HepG2 (cell line): ENCODE measurements around the gene ARHGAP12. TPM values are rescaled to one million over a fixed set of nuclear protein-coding genes. Genes with fewer than 3 reads are reported as not detected.

Experiments used
- ATAC-seq: fragments of 200-7000 bp; cut with Tn5 transposase; 3 replicates; pipeline ENCODE4 v1.9.1; 2020; ENCODE audit warnings: mild to moderate bottlenecking, moderate library complexity
- BruUV-seq: library from RNA; stranded (reverse); fragments of 400-500 nt; replicated peaks from 2 replicates; lab custom pipeline; 2021; lab: Mats Ljungman, UMichigan
- CTCF ChIA-PET: fragments of 300-600 bp; formaldehyde crosslinking; extraction: SDS; loops from one replicate; lab custom pipeline; 2021; ENCODE audit warnings: low total read pairs, inconsistent platforms, low intra/inter-chr PET ratio; lab: Yijun Ruan, JAX
- POLR2A ChIA-PET: fragments of 350-600 bp; sonication (Branson Sonifier 250); formaldehyde crosslinking; loops from one replicate; lab custom pipeline; 2020; ENCODE audit warnings: antibody characterized with exemption, inconsistent platforms; lab: Yijun Ruan, JAX
- DNase-seq: peaks from one replicate; pipeline ENCODE4 v3.0.0-alpha.2; 2015; ENCODE audit warnings: low spot score
- FAIRE-seq: peaks from 3 replicates; lab custom pipeline; 2011; peaks lifted over from hg19 to GRCh38; lab: Jason Lieb, UNC
- H2AFZ ChIP-seq: one replicate; pipeline ENCODE4 v1.6.1; 2011; ENCODE audit warnings: low read length, inconsistent platforms
- H3K27ac ChIP-seq: fragments of 300-600 bp; 3 replicates; pipeline ENCODE4 v1.8.0; 2011; ENCODE audit warnings: mixed run types, mild to moderate bottlenecking, mixed read lengths, low read length, inconsistent platforms; ENCODE audit not compliant: insufficient read depth; ENCODE audit errors: extremely low read length
- H3K27me3 ChIP-seq, 2 experiments: fragments of 200-600 bp in 1 of 2; 2 replicates in 1 of 2; 3 replicates in 1 of 2; pipeline versions ENCODE4 v1.6.0 to v1.8.0; 2011; ENCODE audit warnings: low read length in 2 of 2, mild to moderate bottlenecking in 2 of 2, moderate library complexity in 2 of 2, inconsistent platforms in 1 of 2; ENCODE audit not compliant: insufficient read depth in 2 of 2, control insufficient read depth in 1 of 2
- H3K36me3 ChIP-seq, 2 experiments: fragments of 200-600 bp in 1 of 2; replicated peaks in 1 of 2; 2 replicates in 1 of 2; 3 replicates in 1 of 2; pipeline versions ENCODE4 v1.5.1 to v1.8.0; 2011; ENCODE audit warnings: low read length in 2 of 2, inconsistent platforms in 1 of 2; ENCODE audit not compliant: insufficient read depth in 2 of 2, control insufficient read depth in 1 of 2
- H3K4me1 ChIP-seq: 2 replicates; pipeline ENCODE4 v1.5.1; 2012; ENCODE audit warnings: low read length, inconsistent platforms; ENCODE audit not compliant: insufficient read depth
- H3K4me2 ChIP-seq: 2 replicates; pipeline ENCODE4 v1.6.0; 2011; ENCODE audit warnings: low read depth, low read length, inconsistent platforms
- H3K4me3 ChIP-seq, 3 experiments: fragments of 200-600 bp in 1 of 3; sonication (generic), shearing (Covaris generic) in 1 of 3; replicated peaks in 1 of 3; 2 replicates each; pipeline ENCODE4 v1.5.1; 2011 to 2016; ENCODE audit warnings: low read length in 3 of 3, inconsistent platforms in 2 of 3, low read depth in 2 of 3, mild to moderate bottlenecking in 2 of 3, control low read depth in 1 of 3, mixed read lengths in 1 of 3; ENCODE audit not compliant: insufficient read depth in 1 of 3
- H3K79me2 ChIP-seq: one replicate; pipeline ENCODE4 v1.6.1; 2011; ENCODE audit warnings: low read length, inconsistent platforms; ENCODE audit not compliant: insufficient read depth
- H3K9ac ChIP-seq: 2 replicates; pipeline ENCODE4 v1.6.0; 2011; ENCODE audit warnings: mild to moderate bottlenecking, low read depth, low read length, inconsistent platforms; ENCODE audit not compliant: insufficient read depth
- H3K9me3 ChIP-seq: 2 replicates; pipeline ENCODE4 v1.5.1; 2012; ENCODE audit warnings: mild to moderate bottlenecking, low read length
- H4K20me1 ChIP-seq: 2 replicates; pipeline ENCODE4 v1.6.0; 2011; ENCODE audit warnings: inconsistent platforms, mild to moderate bottlenecking, low read length, moderate library complexity; ENCODE audit not compliant: insufficient read depth
- RBM22 ChIP-seq: fragments of 200-400 bp; formaldehyde crosslinking; optimal IDR thresholded peaks from 2 replicates; pipeline ENCODE3; 2017; ENCODE audit warnings: mild to moderate bottlenecking, low read length, moderate library complexity
- TAF1 ChIP-seq: sonication (generic); formaldehyde crosslinking; IDR thresholded peaks from 2 replicates; pipeline ENCODE4 v1.4.0; 2020; ENCODE audit warnings: missing genetic modification reagents
- TOE1 ChIP-seq: sonication (generic); formaldehyde crosslinking; IDR thresholded peaks from 2 replicates; pipeline ENCODE4 v1.4.0; 2020; ENCODE audit warnings: mild to moderate bottlenecking, missing genetic modification reagents
- ZFP1 ChIP-seq: IDR thresholded peaks from 2 replicates; pipeline ENCODE4 v1.6.1; 2016
- ZNF317 ChIP-seq: sonication (generic); formaldehyde crosslinking; IDR thresholded peaks from 2 replicates; pipeline ENCODE4 v1.5.0; 2020; ENCODE audit warnings: mild to moderate bottlenecking, missing genetic modification reagents
- ZNF331 ChIP-seq: sonication (generic); formaldehyde crosslinking; IDR thresholded peaks from 2 replicates; pipeline ENCODE4 v1.4.0; 2020; ENCODE audit warnings: missing genetic modification reagents
- ZNF674 ChIP-seq: sonication (generic); formaldehyde crosslinking; IDR thresholded peaks from 2 replicates; pipeline ENCODE4 v1.5.0; 2020; ENCODE audit warnings: low read depth, mild to moderate bottlenecking, missing genetic modification reagents
- WGBS: methylation state at CpG from one replicate; pipeline ENCODE4 v1.1.6; 2017; ENCODE audit warnings: low lambda C conversion rate; 5-methylcytosine and 5-hydroxymethylcytosine counted together
- in situ Hi-C: cut with HindIII; loops from 2 replicates; pipeline ENCODE4 v1.10.0; 2017; ENCODE audit warnings: low pct_unique_long_range_greater_than_20kb; ENCODE audit not compliant: extremely low pct_ligation_motif_present
- intact Hi-C: fragments of 100-400 bp; cut with micrococcal nuclease; formaldehyde crosslinking; loops from one replicate; pipeline ENCODE4 v1.10.0; 2022; ENCODE audit not compliant: unreplicated experiment
- polyA plus RNA-seq, 8 experiments: library from polyadenylated mRNA; depleted of rRNA in 3 of 8; stranded (reverse) in 7 of 8; unstranded in 1 of 8; fragments of >200 nt; fragmentation: Illumina TruSeq in 4 of 8; extraction: Trizol in 4 of 8; gene quantifications; 2 replicates each; pipeline versions ENCODE4 v1.2.1 to v1.2.3, GENCODE V29; 2011 to 2016; ENCODE audit warnings: low read depth in 4 of 8, missing spikeins in 1 of 8, mixed read lengths in 1 of 8; ENCODE audit not compliant: insufficient read depth in 1 of 8
- total RNA-seq, 5 experiments: library from RNA; depleted of rRNA; stranded (reverse); fragments of >200 nt; fragmentation: Illumina TruSeq; extraction: Trizol; gene quantifications; 2 replicates each; pipeline ENCODE4 v1.2.3, GENCODE V29; 2016; ENCODE audit warnings: low read depth in 1 of 5

Gene ARHGAP12
- total and polyA plus RNA-seq, 2 of the 13 experiments (the other 11 are each of a cell fraction or from before 2014, with no cell fraction given) = 25.0 to 54.6 TPM

GRCh38 chr10:31799181-31799580 lies 129.4 kb downstream of the ARHGAP12 start:
- POLR2A ChIA-PET = no interaction called here
- Histone ChIP-seq H3K36me3 (0 out of 5 replicates have a peak, but pooled peaks cover 0 to 3% of the 10 kb centered on the region in 2 experiments), H3K9me3 (no peaks in the 10 kb centered on the region), H3K79me2 (no peaks in the 10 kb centered on the region), H3K27me3 (no peaks in the 10 kb centered on the region), H2AFZ (no peak overlapping the region), H3K9ac (no peak overlapping the region)
- in situ Hi-C loops (no loop called here), intact Hi-C loops (no loop called here)
- 64% methylated on average over 2 of the region's 2 CpGs for WGBS
- no TSS peak for BruUV-seq
- no peak for FAIRE-seq
- no peak for DNase-seq
- TF ChIP-seq RBM22 (peak; percentile 62), TAF1 (no peak)
- TF ChIP-seq, all 625 proteins: peak for 1
- no peak overlapping the region for H3K4me2 ChIP-seq
- H3K4me1 ChIP-seq = no peaks in the 10 kb centered on the region
- ATAC-seq = peak; percentile 16; the same call in 2 of the 3 replicates
- CTCF ChIA-PET = no interaction called here
- H4K20me1 ChIP-seq = no peaks in the 10 kb centered on the region
- H3K27ac ChIP-seq = no peak overlapping the region
- no peak overlapping the region for H3K4me3 ChIP-seq

DNA sequence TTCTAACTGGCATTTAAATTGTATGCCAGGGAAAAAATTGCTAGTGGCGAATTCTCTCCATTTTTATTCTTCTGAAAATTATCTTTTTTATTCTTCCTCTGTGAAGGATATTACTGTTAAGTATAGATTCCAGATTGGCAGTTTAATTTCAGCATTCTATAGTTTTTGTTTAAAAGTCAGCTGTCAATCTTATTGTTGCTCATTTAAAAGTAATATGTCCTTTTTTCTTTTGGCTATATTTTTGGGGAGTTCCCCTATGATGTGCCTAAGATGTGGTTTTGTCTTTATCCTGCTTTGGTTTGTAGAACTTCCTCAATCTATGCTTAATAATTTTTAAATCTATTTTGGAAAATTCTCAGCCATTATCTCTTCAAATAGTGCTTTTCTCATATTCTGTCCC lies 135.9 kb downstream of the ARHGAP12 start:
- no TSS peak for BruUV-seq
- no peak for FAIRE-seq

More for the DNA sequence above, 135.9 kb downstream of the ARHGAP12 start:
- Histone ChIP-seq H3K9me3 (no peaks in the 10 kb centered on the region), H3K27me3 (no peaks in the 10 kb centered on the region), H3K4me2 (no peak overlapping the region), H4K20me1 (no peaks in the 10 kb centered on the region), H3K36me3 (no peaks in the 10 kb centered on the region), H3K79me2 (no peaks in the 10 kb centered on the region), H3K9ac (no peak overlapping the region), H3K4me1 (no peaks in the 10 kb centered on the region), H3K27ac (no peak overlapping the region), H2AFZ (no peak overlapping the region), H3K4me3 (no peak overlapping the region)
- TF ChIP-seq ZNF331 (CRISPR knock-in tag) (no peak), TOE1 (CRISPR knock-in tag) (no peak), ZNF317 (peak; percentile 48; the same call in 1 of the 2 replicates), ZNF674 (CRISPR knock-in tag) (no peak), ZFP1 (CRISPR knock-in tag) (no peak)
- DNase-seq (no peak), ATAC-seq (no peak)
- in situ Hi-C loops = no loop called here
- intact Hi-C loops = no loop called here
- 16% methylated on average over 1 of the region's 1 CpG for WGBS
- ChIA-PET CTCF (no interaction called here), POLR2A (no interaction called here)
